OCI-LY7 (cell line): ENCODE measurements around the gene ACBD6.

Experiments
- CTCF ChIP-seq: fragments of 200-600 bp; sonication (generic); conservative IDR thresholded peaks from 2 replicates; pipeline ENCODE4 v1.5.1; 2014; ENCODE audit warnings: mild to moderate bottlenecking, antibody characterized with exemption, low read length, moderate library complexity, mixed read lengths
- EZH2phosphoT487 ChIP-seq: fragments of 200-600 bp; sonication (generic); IDR thresholded peaks from 2 replicates; pipeline ENCODE4 v1.6.1; 2018; ENCODE audit warnings: low read depth, borderline replicate concordance, mild to moderate bottlenecking, mixed run types, antibody characterized with exemption, low read length, moderate library complexity, mixed read lengths

- no peak for TF ChIP-seq CTCF
- no peak for TF ChIP-seq EZH2phosphoT487
Measured at GRCh38 chr1:180352021-180352420, 150.4 kb downstream of the ACBD6 start.
